Naive thymus-derived CD4-positive, alpha-beta T cell (primary cell): ENCODE measurements around the gene TRAF2. TPM values are rescaled to one million over a fixed set of nuclear protein-coding genes. Genes with fewer than 3 reads are reported as not detected.

Source experiments
- ATAC-seq: fragments of 150-1000 bp; cut with Tn5 transposase; 2 replicates; pipeline ENCODE4 v1.10.0; 2021; ENCODE audit warnings: mild to moderate bottlenecking, moderate library complexity
- CTCF ChIA-PET: fragments of 350-600 bp; sonication (Branson Sonifier 250); formaldehyde crosslinking; loops from one replicate; lab custom pipeline; 2021; ENCODE audit warnings: antibody characterized with exemption; lab: Charles Lee
- POLR2A ChIA-PET: fragments of 350-600 bp; sonication (Branson Sonifier 250); formaldehyde crosslinking; loops from one replicate; lab custom pipeline; 2021; ENCODE audit warnings: antibody characterized with exemption, inconsistent platforms; lab: Charles Lee
- DNase-seq, 9 donors: peaks; one replicate each; pipeline versions ENCODE4 v3.0.0 to v3.0.0-alpha.2; 2020 to 2022; ENCODE audit warnings: mixed read lengths in 1 of 9
- H3K27ac ChIP-seq: one replicate; pipeline ENCODE4 v1.7.0; 2013; ENCODE audit warnings: mild to moderate bottlenecking, low read depth, low read length, moderate library complexity
- H3K27me3 ChIP-seq, 2 donors: one replicate each; pipeline ENCODE4 v1.7.0; 2013; ENCODE audit warnings: low read length in 2 of 2, mild to moderate bottlenecking in 2 of 2, moderate library complexity in 2 of 2; ENCODE audit not compliant: control insufficient read depth in 2 of 2, insufficient read depth in 2 of 2
- H3K36me3 ChIP-seq, 3 experiments: 1 replicate in 2 of 3; 2 replicates in 1 of 3; pipeline ENCODE4 v1.7.0; 2013; ENCODE audit warnings: low read length in 3 of 3, mild to moderate bottlenecking in 3 of 3, moderate library complexity in 1 of 3; ENCODE audit not compliant: insufficient read depth in 3 of 3, control insufficient read depth in 2 of 3
- H3K4me1 ChIP-seq, 2 donors: one replicate each; pipeline ENCODE4 v1.7.0; 2013; ENCODE audit warnings: low read length in 2 of 2, mild to moderate bottlenecking in 2 of 2, moderate library complexity in 1 of 2; ENCODE audit not compliant: control insufficient read depth in 2 of 2, insufficient read depth in 2 of 2
- H3K4me3 ChIP-seq: 2 replicates; pipeline ENCODE4 v1.7.0; 2013; ENCODE audit warnings: mild to moderate bottlenecking, low read length
- H3K9me3 ChIP-seq, 3 experiments: 1 replicate in 2 of 3; 2 replicates in 1 of 3; pipeline ENCODE4 v1.7.0; 2013; ENCODE audit warnings: low read length in 3 of 3; ENCODE audit not compliant: control insufficient read depth in 2 of 3
- H3K27ac Mint-ChIP-seq, 9 donors: one replicate each; pipeline ENCODE4 v1.8.0; 2020 to 2022; ENCODE audit warnings: mixed read lengths in 9 of 9, mild to moderate bottlenecking in 8 of 9, moderate library complexity in 5 of 9, inconsistent platforms in 2 of 9
- H3K27me3 Mint-ChIP-seq, 5 donors: one replicate each; pipeline ENCODE4 v1.8.0; 2021 to 2022; ENCODE audit warnings: mixed read lengths in 5 of 5, mild to moderate bottlenecking in 1 of 5
- H3K36me3 Mint-ChIP-seq, 5 donors: one replicate each; pipeline ENCODE4 v1.8.0; 2020 to 2022; ENCODE audit warnings: mixed read lengths in 5 of 5, mild to moderate bottlenecking in 3 of 5, inconsistent platforms in 1 of 5
- H3K4me1 Mint-ChIP-seq, 7 donors: one replicate each; pipeline ENCODE4 v1.8.0; 2020 to 2022; ENCODE audit warnings: mixed read lengths in 7 of 7, mild to moderate bottlenecking in 3 of 7, inconsistent platforms in 1 of 7
- H3K4me3 Mint-ChIP-seq, 10 donors: one replicate each; pipeline ENCODE4 v1.8.0; 2020 to 2022; ENCODE audit warnings: mild to moderate bottlenecking in 10 of 10, mixed read lengths in 10 of 10, moderate library complexity in 6 of 10, inconsistent platforms in 2 of 10
- H3K9me3 Mint-ChIP-seq, 11 donors: one replicate each; pipeline ENCODE4 v1.8.0; 2020 to 2022; ENCODE audit warnings: mixed read lengths in 11 of 11, mild to moderate bottlenecking in 4 of 11, inconsistent platforms in 1 of 11, moderate library complexity in 1 of 11
- intact Hi-C, 2 donors: fragments of 100-400 bp; cut with micrococcal nuclease; formaldehyde crosslinking; loops; one replicate each; pipeline ENCODE4 v1.15.1; 2023
- polyA plus RNA-seq, 2 donors: library from polyadenylated mRNA; unstranded; fragments of 300-500 nt; fragmentation: Illumina TruSeq; gene quantifications; one replicate each; pipeline ENCODE4 v1.2.3, GENCODE V29; 2021
- total RNA-seq, 6 experiments: library from RNA in 5 of 6; stranded (reverse) in 5 of 6; gene quantifications; 1 replicate in 5 of 6; 2 replicates in 1 of 6; pipeline ENCODE4 v1.2.3 and lab custom pipeline; 2021 to 2026

Gene TRAF2
- total and polyA plus RNA-seq, 7 experiments from 2014 or later, result 11.9 to 72.8 (median 29.1) TPM

- DNase-seq (no peak), ATAC-seq (no peak)
- H3K4me3 ChIP-seq, result no peak overlapping the region
- peaks cover 0 to 16% (median 10%) of the 10 kb centered on the region in 7 donors for H3K4me1 Mint-ChIP-seq
- H3K9me3 Mint-ChIP-seq, result no peaks in the 10 kb centered on the region
- H3K36me3 ChIP-seq, result peaks cover 0 to 12% (median 0%) of the 10 kb centered on the region in 3 experiments
- H3K27ac Mint-ChIP-seq, result peak overlapping the region in 1 of 9 donors; percentile 5
- no peak overlapping the region for H3K27ac ChIP-seq
- H3K27me3 ChIP-seq, result no peaks in the 10 kb centered on the region
- intact Hi-C loops, result no loop called here
- peaks cover 15 to 17% of the 10 kb centered on the region in 2 donors for H3K4me1 ChIP-seq
- ChIA-PET POLR2A (interaction anchor here (0.6 kb wide), 1 partner anchor 27 kb away, joined by 9 read pairs; no protein-coding TSS in a partner anchor), CTCF (no interaction called here)
- H3K36me3 Mint-ChIP-seq, result peaks cover 0 to 10% (median 0%) of the 10 kb centered on the region in 5 donors
- no peaks in the 10 kb centered on the region for H3K9me3 ChIP-seq
- H3K4me3 Mint-ChIP-seq, result peak overlapping the region in 6 of 10 donors; percentile 3 to 63 (median 41)
- peaks cover 0 to 16% (median 0%) of the 10 kb centered on the region in 5 donors for H3K27me3 Mint-ChIP-seq
Measured at GRCh38 chr9:136850866-136851775, 35.2 kb upstream of the TRAF2 start.

- H3K9me3 Mint-ChIP-seq, result no peaks in the 10 kb centered on the region
- Histone ChIP-seq H3K4me1 (peaks cover 15 to 17% of the 10 kb centered on the region in 2 donors), H3K4me3 (no peak within 1 kb of the TSS), H3K27me3 (no peaks in the 10 kb centered on the region), H3K9me3 (no peaks in the 10 kb centered on the region), H3K27ac (no peak within 1 kb of the TSS), H3K36me3 (peaks cover 0 to 12% (median 0%) of the 10 kb centered on the region in 3 experiments)
- ATAC-seq (no peak), DNase-seq (no peak)
- no peak within 1 kb of the TSS for H3K27ac Mint-ChIP-seq
- CTCF ChIA-PET, result no interaction called here
- POLR2A ChIA-PET, result no interaction called here
- peaks cover 0 to 9% (median 0%) of the 10 kb centered on the region in 5 donors for H3K27me3 Mint-ChIP-seq
- intact Hi-C loops, result no loop called here
- peaks cover 0 to 12% (median 10%) of the 10 kb centered on the region in 7 donors for H3K4me1 Mint-ChIP-seq
- peaks cover 0 to 5% (median 0%) of the 10 kb centered on the region in 5 donors for H3K36me3 Mint-ChIP-seq
- peak within 1 kb of the TSS in 2 of 10 donors; percentile 3 to 48 for H3K4me3 Mint-ChIP-seq
Measured at GRCh38 chr9:136851941-136852663, 34.2 kb upstream of the TRAF2 start, which contains the start of gene MAMDC4. Gene MAMDC4 (plus strand): TSS chr9:136852346. CDS start chr9:136852417, 71 bp downstream.

GRCh38 chr9:136852664-136853595 lies 33.4 kb upstream of the TRAF2 start:
- peaks cover 0 to 3% (median 0%) of the 10 kb centered on the region in 5 donors for H3K27me3 Mint-ChIP-seq
- CTCF ChIA-PET, result no interaction called here
- Histone ChIP-seq H3K27me3 (no peaks in the 10 kb centered on the region), H3K4me3 (no peak overlapping the region), H3K27ac (no peak overlapping the region), H3K9me3 (no peaks in the 10 kb centered on the region), H3K4me1 (peaks cover 9 to 11% of the 10 kb centered on the region in 2 donors), H3K36me3 (peaks cover 0 to 12% (median 0%) of the 10 kb centered on the region in 3 experiments)
- DNase-seq (no peak), ATAC-seq (no peak)
- peaks cover 0 to 6% (median 6%) of the 10 kb centered on the region in 7 donors for H3K4me1 Mint-ChIP-seq
- H3K9me3 Mint-ChIP-seq, result no peaks in the 10 kb centered on the region
- no peak overlapping the region for H3K4me3 Mint-ChIP-seq
- H3K27ac Mint-ChIP-seq, result no peak overlapping the region
- intact Hi-C loops, result no loop called here
- H3K36me3 Mint-ChIP-seq, result peaks cover 0 to 1% (median 0%) of the 10 kb centered on the region in 5 donors
- POLR2A ChIA-PET, result interaction anchor here (1.1 kb wide), 1 partner anchor 26 kb away, joined by 3 read pairs; no protein-coding TSS in a partner anchor

- H3K27me3 ChIP-seq, result no peaks in the 10 kb centered on the region
- H3K9me3 Mint-ChIP-seq, result no peaks in the 10 kb centered on the region
- ChIA-PET POLR2A (interaction anchor here (1.1 kb wide), 1 partner anchor 25 kb away, joined by 3 read pairs; no protein-coding TSS in a partner anchor), CTCF (no interaction called here)
- no peak overlapping the region for H3K27ac ChIP-seq
- H3K4me1 ChIP-seq, result peaks cover 6 to 7% of the 10 kb centered on the region in 2 donors
- no peak for ATAC-seq
- H3K4me3 Mint-ChIP-seq, result no peak overlapping the region
- H3K27me3 Mint-ChIP-seq, result peaks cover 0 to 2% (median 0%) of the 10 kb centered on the region in 5 donors
- H3K9me3 ChIP-seq, result no peaks in the 10 kb centered on the region
- no peak overlapping the region for H3K27ac Mint-ChIP-seq
- intact Hi-C loops, result no loop called here
- peaks cover 0 to 12% (median 0%) of the 10 kb centered on the region in 3 experiments for H3K36me3 ChIP-seq
- H3K36me3 Mint-ChIP-seq, result peaks cover 0 to 1% (median 0%) of the 10 kb centered on the region in 5 donors
- DNase-seq, result peak in 1 of 9 donors; percentile 6
- H3K4me1 Mint-ChIP-seq, result peaks cover 0 to 6% (median 3%) of the 10 kb centered on the region in 7 donors
- no peak overlapping the region for H3K4me3 ChIP-seq
Measured at GRCh38 chr9:136853596-136854112, 32.7 kb upstream of the TRAF2 start.

GRCh38 chr9:136854113-136854841 lies 32.0 kb upstream of the TRAF2 start:
- intact Hi-C loops, result no loop called here
- H3K36me3 Mint-ChIP-seq, result peaks cover 0 to 1% (median 0%) of the 10 kb centered on the region in 5 donors
- H3K9me3 ChIP-seq, result no peaks in the 10 kb centered on the region
- H3K4me3 Mint-ChIP-seq, result no peak overlapping the region
- H3K27ac Mint-ChIP-seq, result peak overlapping the region in 1 of 9 donors; percentile 33
- no peaks in the 10 kb centered on the region for H3K9me3 Mint-ChIP-seq
- ATAC-seq (no peak), DNase-seq (peak in 1 of 9 donors; percentile 5)
- H3K4me3 ChIP-seq, result no peak overlapping the region
- no peaks in the 10 kb centered on the region for H3K27me3 Mint-ChIP-seq
- H3K36me3 ChIP-seq, result peaks cover 0 to 8% (median 0%) of the 10 kb centered on the region in 3 experiments
- ChIA-PET CTCF (no interaction called here), POLR2A (interaction anchor here (1.1 kb wide), 1 partner anchor 24 kb away, joined by 3 read pairs; no protein-coding TSS in a partner anchor)
- H3K4me1 ChIP-seq, result peaks cover 6 to 7% of the 10 kb centered on the region in 2 donors
- H3K27me3 ChIP-seq, result no peaks in the 10 kb centered on the region
- H3K4me1 Mint-ChIP-seq, result peaks cover 0 to 4% (median 0%) of the 10 kb centered on the region in 7 donors
- no peak overlapping the region for H3K27ac ChIP-seq
